ENCODE measurements around the gene C3orf33. TPM values are rescaled to one million over a fixed set of nuclear protein-coding genes. Genes with fewer than 3 reads are reported as not detected.

C3orf33 gene
- total and polyA plus RNA-seq, 2 experiments from 2014 or later, result 3.5 to 4.7 TPM

DNA sequence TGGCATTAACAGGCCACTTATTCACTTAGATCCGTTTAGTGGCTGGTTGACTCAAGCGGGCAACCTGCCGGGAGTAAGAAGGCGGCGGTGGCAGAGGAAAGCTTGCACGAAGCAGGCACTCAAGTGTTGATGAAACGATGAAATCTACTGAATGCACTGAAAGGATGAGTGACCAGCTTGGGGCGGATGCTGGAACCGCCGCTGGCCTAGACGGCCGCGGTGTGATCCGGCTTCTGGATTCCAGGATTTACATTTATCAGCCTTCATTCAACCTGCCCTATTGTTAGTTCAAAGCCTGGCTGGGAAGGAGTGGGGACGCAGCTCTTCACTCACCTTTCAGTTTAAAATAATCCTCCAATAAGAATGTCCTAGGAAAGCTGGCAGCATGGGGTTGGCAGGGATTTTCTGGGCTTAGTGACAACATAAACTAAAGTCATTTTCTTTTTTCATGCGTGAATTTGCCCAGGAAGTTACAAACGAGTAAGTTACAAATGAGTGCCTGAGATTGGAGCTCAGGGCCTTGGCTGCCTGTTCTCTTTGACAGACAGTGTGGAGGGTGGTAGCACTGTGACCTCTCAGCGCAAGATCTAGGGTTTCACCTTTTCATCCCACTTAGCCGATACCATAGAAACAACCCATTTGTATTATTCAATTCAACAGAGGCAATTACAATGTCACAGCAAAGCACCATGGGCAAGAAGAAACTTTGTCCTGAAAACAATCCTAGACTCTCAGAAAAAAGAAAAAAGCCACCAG is 60.1 kb downstream of the C3orf33 start:
- no peak for TF ChIP-seq NANOG (IDR thresholded peaks at IDR 0.05; ENCODE audit: borderline replicate concordance)
- TF ChIP-seq ZNF114 (CRISPR knock-in tag; IDR thresholded peaks at IDR 0.05), result no peak
- no peak for TF ChIP-seq REST (IDR thresholded peaks at IDR 0.05; ENCODE audit: unreplicated experiment)
- peak; percentile 51; the same call in 1 of the 2 replicates for TF ChIP-seq POLR2AphosphoS5 (IDR thresholded peaks at IDR 0.05; ENCODE audit: low read depth)
- 0 out of 2 replicates have a peak, but pooled peaks have one; percentile 11 for TF ChIP-seq CREB1 (CRISPR knock-in tag; IDR thresholded peaks at IDR 0.05; ENCODE audit: low read depth)
- Histone ChIP-seq H3K36me3 (ENCODE audit: insufficient read depth) (no peaks in the 10 kb centered on the region), H3K4me1 (ENCODE audit: insufficient read depth) (peaks cover 55% of the 10 kb centered on the region), H3F3A (replicated peaks; ENCODE audit: low read depth) (no peaks in the 10 kb centered on the region), H3K27ac (ENCODE audit: low read depth) (peak overlapping the region; percentile 74), H3K4me2 (peak overlapping the region; percentile 65), H3K9me2 (ENCODE audit: insufficient read depth) (no peaks in the 10 kb centered on the region), H3K79me2 (replicated peaks; ENCODE audit: insufficient read depth) (peaks cover 30% of the 10 kb centered on the region), H2AFZ (no peak overlapping the region), H3K27me3 (ENCODE audit: insufficient read depth) (peaks cover 3% of the 10 kb centered on the region; the same call in 1 of the 2 replicates), H4K20me1 (replicated peaks; ENCODE audit: insufficient read depth) (no peaks in the 10 kb centered on the region; the same call in 1 of the 2 replicates), H3K4me3 (peak overlapping the region; percentile 88)
- DNase-seq (ENCODE audit: low spot score) (peak; percentile 91), ATAC-seq (peak; percentile 68)
- Mint-ChIP-seq H3K27me3 (ENCODE audit: insufficient read depth, low read depth, poor library complexity) (peaks cover 15% of the 10 kb centered on the region), H3K9me3 (no peaks in the 10 kb centered on the region), H3K27ac (peak overlapping the region; percentile 89), H3K36me3 (ENCODE audit: low read depth) (no peaks in the 10 kb centered on the region), H3K4me1 (peaks cover 53% of the 10 kb centered on the region), H3K4me3 (peak overlapping the region; percentile 76)

DNA sequence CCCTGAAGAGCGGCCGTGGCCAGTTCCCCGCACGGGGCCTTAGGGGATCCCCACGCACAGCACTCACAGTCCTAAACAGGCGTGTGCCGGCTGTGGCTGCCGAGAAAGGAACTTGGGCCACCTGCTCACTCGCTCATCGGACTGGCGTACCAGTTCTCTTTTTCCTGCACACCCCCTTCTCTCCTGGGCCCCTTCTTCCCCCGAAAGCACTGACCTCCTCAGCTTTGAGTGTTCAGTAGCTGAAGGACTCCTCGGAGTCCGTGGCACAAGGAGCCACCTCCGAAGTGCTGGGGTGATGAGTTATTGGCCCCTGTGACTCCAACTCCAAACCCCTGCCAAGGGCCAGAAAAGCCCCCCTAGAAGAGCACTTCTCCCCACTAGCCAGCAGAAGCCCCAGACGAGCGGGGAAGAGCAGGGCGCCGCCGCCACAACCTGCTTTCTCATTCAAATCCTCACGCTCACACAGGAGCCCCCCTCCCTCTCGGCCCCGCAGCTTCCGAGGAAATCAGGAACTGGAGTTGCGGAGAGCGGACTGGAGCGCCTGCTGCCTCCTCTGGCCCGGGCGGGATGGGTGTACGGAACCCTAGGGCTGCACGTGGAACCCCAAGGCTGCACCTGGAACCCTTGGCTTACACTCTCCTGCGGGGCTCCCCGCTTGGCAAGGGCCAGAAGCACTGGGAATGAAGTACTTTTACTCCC is 61.3 kb downstream of the C3orf33 start, which contains the start of gene PLCH1:
PLCH1 (minus strand) TSS at position 446 of the 699 bp plus-strand sequence. CDS start 40,847 bp downstream, outside the sequence.
- DNase-seq (ENCODE audit: low spot score) (peak; percentile 97), ATAC-seq (peak; percentile 76)
- no peaks in the 10 kb centered on the region for H3K9me2 ChIP-seq (ENCODE audit: insufficient read depth)
- H3F3A ChIP-seq (replicated peaks; ENCODE audit: low read depth), result no peaks in the 10 kb centered on the region
- H3K79me2 ChIP-seq (replicated peaks; ENCODE audit: insufficient read depth), result peaks cover 40% of the 10 kb centered on the region
- H2AFZ ChIP-seq, result peak within 1 kb of the TSS; percentile 79; the same call in 1 of the 2 replicates
- Mint-ChIP-seq H3K4me3 (peak within 1 kb of the TSS; percentile 97), H3K27me3 (ENCODE audit: insufficient read depth, low read depth, poor library complexity) (peaks cover 13% of the 10 kb centered on the region), H3K9me3 (no peaks in the 10 kb centered on the region), H3K4me1 (peaks cover 56% of the 10 kb centered on the region), H3K36me3 (ENCODE audit: low read depth) (no peaks in the 10 kb centered on the region), H3K27ac (peak within 1 kb of the TSS; percentile 96)
- no peaks in the 10 kb centered on the region; the same call in 1 of the 2 replicates for H4K20me1 ChIP-seq (replicated peaks; ENCODE audit: insufficient read depth)
- H3K4me1 ChIP-seq (ENCODE audit: insufficient read depth), result peaks cover 50% of the 10 kb centered on the region
- TF ChIP-seq ETS1 (IDR thresholded peaks at IDR 0.05) (peak; percentile 54; the same call in 1 of the 2 replicates), CREB1 (CRISPR knock-in tag; IDR thresholded peaks at IDR 0.05; ENCODE audit: low read depth) (peak; percentile 73), POLR2AphosphoS5 (IDR thresholded peaks at IDR 0.05; ENCODE audit: low read depth) (peak; percentile 73), STAT1 (IDR thresholded peaks at IDR 0.05; ENCODE audit: unreplicated experiment) (no peak)
- TF ChIP-seq, protein P1, sequence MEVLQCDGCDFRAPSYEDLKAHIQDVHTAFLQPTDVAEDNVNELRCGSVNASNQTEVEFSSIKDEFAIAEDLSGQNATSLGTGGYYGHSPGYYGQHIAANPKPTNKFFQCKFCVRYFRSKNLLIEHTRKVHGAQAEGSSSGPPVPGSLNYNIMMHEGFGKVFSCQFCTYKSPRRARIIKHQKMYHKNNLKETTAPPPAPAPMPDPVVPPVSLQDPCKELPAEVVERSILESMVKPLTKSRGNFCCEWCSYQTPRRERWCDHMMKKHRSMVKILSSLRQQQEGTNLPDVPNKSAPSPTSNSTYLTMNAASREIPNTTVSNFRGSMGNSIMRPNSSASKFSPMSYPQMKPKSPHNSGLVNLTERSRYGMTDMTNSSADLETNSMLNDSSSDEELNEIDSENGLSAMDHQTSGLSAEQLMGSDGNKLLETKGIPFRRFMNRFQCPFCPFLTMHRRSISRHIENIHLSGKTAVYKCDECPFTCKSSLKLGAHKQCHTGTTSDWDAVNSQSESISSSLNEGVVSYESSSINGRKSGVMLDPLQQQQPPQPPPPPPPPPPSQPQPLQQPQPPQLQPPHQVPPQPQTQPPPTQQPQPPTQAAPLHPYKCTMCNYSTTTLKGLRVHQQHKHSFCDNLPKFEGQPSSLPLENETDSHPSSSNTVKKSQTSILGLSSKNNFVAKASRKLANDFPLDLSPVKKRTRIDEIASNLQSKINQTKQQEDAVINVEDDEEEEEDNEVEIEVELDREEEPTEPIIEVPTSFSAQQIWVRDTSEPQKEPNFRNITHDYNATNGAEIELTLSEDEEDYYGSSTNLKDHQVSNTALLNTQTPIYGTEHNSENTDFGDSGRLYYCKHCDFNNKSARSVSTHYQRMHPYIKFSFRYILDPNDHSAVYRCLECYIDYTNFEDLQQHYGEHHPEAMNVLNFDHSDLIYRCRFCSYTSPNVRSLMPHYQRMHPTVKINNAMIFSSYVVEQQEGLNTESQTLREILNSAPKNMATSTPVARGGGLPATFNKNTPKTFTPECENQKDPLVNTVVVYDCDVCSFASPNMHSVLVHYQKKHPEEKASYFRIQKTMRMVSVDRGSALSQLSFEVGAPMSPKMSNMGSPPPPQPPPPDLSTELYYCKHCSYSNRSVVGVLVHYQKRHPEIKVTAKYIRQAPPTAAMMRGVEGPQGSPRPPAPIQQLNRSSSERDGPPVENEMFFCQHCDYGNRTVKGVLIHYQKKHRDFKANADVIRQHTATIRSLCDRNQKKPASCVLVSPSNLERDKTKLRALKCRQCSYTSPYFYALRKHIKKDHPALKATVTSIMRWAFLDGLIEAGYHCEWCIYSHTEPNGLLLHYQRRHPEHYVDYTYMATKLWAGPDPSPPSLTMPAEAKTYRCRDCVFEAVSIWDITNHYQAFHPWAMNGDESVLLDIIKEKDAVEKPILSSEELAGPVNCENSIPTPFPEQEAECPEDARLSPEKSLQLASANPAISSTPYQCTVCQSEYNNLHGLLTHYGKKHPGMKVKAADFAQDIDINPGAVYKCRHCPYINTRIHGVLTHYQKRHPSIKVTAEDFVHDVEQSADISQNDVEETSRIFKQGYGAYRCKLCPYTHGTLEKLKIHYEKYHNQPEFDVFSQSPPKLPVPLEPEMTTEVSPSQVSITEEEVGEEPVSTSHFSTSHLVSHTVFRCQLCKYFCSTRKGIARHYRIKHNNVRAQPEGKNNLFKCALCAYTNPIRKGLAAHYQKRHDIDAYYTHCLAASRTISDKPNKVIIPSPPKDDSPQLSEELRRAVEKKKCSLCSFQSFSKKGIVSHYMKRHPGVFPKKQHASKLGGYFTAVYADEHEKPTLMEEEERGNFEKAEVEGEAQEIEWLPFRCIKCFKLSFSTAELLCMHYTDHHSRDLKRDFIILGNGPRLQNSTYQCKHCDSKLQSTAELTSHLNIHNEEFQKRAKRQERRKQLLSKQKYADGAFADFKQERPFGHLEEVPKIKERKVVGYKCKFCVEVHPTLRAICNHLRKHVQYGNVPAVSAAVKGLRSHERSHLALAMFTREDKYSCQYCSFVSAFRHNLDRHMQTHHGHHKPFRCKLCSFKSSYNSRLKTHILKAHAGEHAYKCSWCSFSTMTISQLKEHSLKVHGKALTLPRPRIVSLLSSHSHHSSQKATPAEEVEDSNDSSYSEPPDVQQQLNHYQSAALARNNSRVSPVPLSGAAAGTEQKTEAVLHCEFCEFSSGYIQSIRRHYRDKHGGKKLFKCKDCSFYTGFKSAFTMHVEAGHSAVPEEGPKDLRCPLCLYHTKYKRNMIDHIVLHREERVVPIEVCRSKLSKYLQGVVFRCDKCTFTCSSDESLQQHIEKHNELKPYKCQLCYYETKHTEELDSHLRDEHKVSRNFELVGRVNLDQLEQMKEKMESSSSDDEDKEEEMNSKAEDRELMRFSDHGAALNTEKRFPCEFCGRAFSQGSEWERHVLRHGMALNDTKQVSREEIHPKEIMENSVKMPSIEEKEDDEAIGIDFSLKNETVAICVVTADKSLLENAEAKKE (CRISPR knock-in tag; IDR thresholded peaks at IDR 0.05), result peak; percentile 67
- peak within 1 kb of the TSS; percentile 94 for H3K4me2 ChIP-seq
- peaks cover 3% of the 10 kb centered on the region; the same call in 1 of the 2 replicates for H3K27me3 ChIP-seq (ENCODE audit: insufficient read depth)
- H3K36me3 ChIP-seq (ENCODE audit: insufficient read depth), result no peaks in the 10 kb centered on the region
- H3K4me3 ChIP-seq, result peak within 1 kb of the TSS; percentile 88
- H3K27ac ChIP-seq (ENCODE audit: low read depth), result peak within 1 kb of the TSS; percentile 75; the same call in 1 of the 2 replicates

All from GM23338 (cell line).